ENCODE results near the gene TMEM167A.

TMEM167A gene

DNA sequence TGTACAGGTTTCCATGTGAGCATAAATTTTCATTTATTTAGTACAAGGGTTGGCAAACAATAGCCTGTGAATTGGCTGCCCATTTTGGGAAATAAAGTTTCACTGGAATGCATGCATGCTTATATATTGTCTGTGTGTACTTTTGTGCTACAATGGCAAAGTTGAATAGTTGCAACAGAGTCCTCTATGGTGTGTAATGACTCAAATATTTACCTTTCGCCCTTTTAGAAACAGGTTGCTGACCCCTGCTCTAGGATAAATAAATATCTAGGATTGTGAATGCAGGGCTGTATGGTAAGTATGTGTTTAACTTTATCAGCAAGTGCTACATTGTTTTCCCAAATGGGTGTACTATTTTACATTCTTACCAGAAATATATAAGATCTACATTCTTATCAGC is 47.4 kb upstream of the TMEM167A start:
- H3K4me1 ChIP-seq (ENCODE audit: low read length) = no peaks in the 10 kb centered on the region
- H3K4me3 ChIP-seq (ENCODE audit: low read length) = no peak overlapping the region
- TF ChIP-seq EZH2 (optimal IDR thresholded peaks at IDR 0.05; ENCODE audit: low read depth, low read length) = no peak
- TF ChIP-seq EZH2phosphoT487 (IDR thresholded peaks at IDR 0.05; ENCODE audit: low read length) = no peak
- TF ChIP-seq, protein P1, sequence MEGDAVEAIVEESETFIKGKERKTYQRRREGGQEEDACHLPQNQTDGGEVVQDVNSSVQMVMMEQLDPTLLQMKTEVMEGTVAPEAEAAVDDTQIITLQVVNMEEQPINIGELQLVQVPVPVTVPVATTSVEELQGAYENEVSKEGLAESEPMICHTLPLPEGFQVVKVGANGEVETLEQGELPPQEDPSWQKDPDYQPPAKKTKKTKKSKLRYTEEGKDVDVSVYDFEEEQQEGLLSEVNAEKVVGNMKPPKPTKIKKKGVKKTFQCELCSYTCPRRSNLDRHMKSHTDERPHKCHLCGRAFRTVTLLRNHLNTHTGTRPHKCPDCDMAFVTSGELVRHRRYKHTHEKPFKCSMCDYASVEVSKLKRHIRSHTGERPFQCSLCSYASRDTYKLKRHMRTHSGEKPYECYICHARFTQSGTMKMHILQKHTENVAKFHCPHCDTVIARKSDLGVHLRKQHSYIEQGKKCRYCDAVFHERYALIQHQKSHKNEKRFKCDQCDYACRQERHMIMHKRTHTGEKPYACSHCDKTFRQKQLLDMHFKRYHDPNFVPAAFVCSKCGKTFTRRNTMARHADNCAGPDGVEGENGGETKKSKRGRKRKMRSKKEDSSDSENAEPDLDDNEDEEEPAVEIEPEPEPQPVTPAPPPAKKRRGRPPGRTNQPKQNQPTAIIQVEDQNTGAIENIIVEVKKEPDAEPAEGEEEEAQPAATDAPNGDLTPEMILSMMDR (IDR thresholded peaks at IDR 0.05; ENCODE audit: low read length) = no peak
- H2AFZ ChIP-seq (ENCODE audit: low read length) = no peak overlapping the region
- H3K27me3 ChIP-seq (replicated peaks; ENCODE audit: insufficient read depth, low read length) = no peaks in the 10 kb centered on the region
- DNase-seq = no peak
- H3K36me3 ChIP-seq (replicated peaks; ENCODE audit: insufficient read depth, low read length) = no peaks in the 10 kb centered on the region
- H3F3A ChIP-seq (ENCODE audit: insufficient read depth, low read length) = no peaks in the 10 kb centered on the region
- H3K9me3 ChIP-seq (replicated peaks; ENCODE audit: insufficient read depth, low read length) = no peaks in the 10 kb centered on the region
- H3K9me2 ChIP-seq (replicated peaks; ENCODE audit: insufficient read depth, low read length) = no peaks in the 10 kb centered on the region
- no peak overlapping the region for H3K9ac ChIP-seq (ENCODE audit: low read length)
- H3K27ac ChIP-seq (ENCODE audit: low read length) = no peak overlapping the region
- no peak overlapping the region for H3K4me2 ChIP-seq (ENCODE audit: low read depth, low read length)
- no peaks in the 10 kb centered on the region for H4K20me1 ChIP-seq (ENCODE audit: insufficient read depth, low read length)
- no peaks in the 10 kb centered on the region for H3K79me2 ChIP-seq (ENCODE audit: low read length)

DNA sequence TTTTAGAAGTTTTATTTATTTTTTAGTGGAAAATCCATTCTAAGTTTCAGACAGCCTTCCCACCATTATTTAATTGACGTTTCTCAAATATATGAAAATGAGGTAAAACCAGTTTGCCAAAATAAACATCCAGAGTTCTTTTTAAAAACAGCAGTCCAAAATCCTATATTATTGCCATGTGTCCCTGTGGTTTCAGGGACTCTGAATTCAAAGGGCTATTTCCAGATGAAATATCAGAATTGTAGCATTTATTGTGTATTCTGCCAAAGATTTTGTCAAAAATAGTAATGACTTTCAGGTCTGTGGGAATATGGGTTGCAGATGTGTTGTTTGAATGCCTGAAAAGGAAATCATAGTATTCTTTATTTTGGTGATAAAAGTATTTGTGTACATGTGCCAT is 41.8 kb upstream of the TMEM167A start:
- H3F3A ChIP-seq (ENCODE audit: insufficient read depth, low read length) = no peaks in the 10 kb centered on the region
- H3K4me3 ChIP-seq (ENCODE audit: low read length) = no peak overlapping the region
- H2AFZ ChIP-seq (ENCODE audit: low read length) = no peak overlapping the region
- no peaks in the 10 kb centered on the region for H4K20me1 ChIP-seq (ENCODE audit: insufficient read depth, low read length)
- no peaks in the 10 kb centered on the region for H3K79me2 ChIP-seq (ENCODE audit: low read length)
- H3K36me3 ChIP-seq (replicated peaks; ENCODE audit: insufficient read depth, low read length) = no peaks in the 10 kb centered on the region
- no peaks in the 10 kb centered on the region for H3K27me3 ChIP-seq (replicated peaks; ENCODE audit: insufficient read depth, low read length)
- no peaks in the 10 kb centered on the region for H3K9me3 ChIP-seq (replicated peaks; ENCODE audit: insufficient read depth, low read length)
- no peak for DNase-seq
- H3K4me1 ChIP-seq (ENCODE audit: low read length) = no peaks in the 10 kb centered on the region
- no peak overlapping the region for H3K9ac ChIP-seq (ENCODE audit: low read length)
- TF ChIP-seq EZH2 (optimal IDR thresholded peaks at IDR 0.05; ENCODE audit: low read depth, low read length) = no peak
- no peak for TF ChIP-seq EZH2phosphoT487 (IDR thresholded peaks at IDR 0.05; ENCODE audit: low read length)
- TF ChIP-seq, protein P1 (IDR thresholded peaks at IDR 0.05; ENCODE audit: low read length) = no peak
- no peak overlapping the region for H3K27ac ChIP-seq (ENCODE audit: low read length)
- H3K9me2 ChIP-seq (replicated peaks; ENCODE audit: insufficient read depth, low read length) = no peaks in the 10 kb centered on the region
- H3K4me2 ChIP-seq (ENCODE audit: low read depth, low read length) = no peak overlapping the region

DNA sequence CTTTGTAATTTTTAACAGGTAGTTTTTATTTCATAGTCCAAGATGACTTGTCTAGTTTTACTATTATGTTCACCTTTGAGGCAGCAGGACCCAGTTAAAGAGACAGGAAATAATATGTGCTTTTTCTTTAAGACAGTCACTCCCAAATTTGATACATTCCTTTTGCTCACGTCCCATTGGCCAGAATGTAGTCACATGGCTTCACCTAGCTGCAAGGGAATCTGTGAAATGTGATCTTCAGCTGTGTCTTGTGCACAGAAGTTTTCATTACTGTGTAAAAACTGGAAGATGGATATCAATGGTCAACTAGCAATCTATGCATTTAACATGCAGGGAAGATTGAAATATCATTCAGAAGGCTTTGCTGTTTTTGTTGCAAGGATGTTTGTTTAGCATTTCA is 41.3 kb upstream of the TMEM167A start:
- Histone ChIP-seq H3K79me2 (ENCODE audit: low read length) (no peaks in the 10 kb centered on the region), H3K4me3 (ENCODE audit: low read length) (no peak overlapping the region), H3K27ac (ENCODE audit: low read length) (no peak overlapping the region), H3F3A (ENCODE audit: insufficient read depth, low read length) (no peaks in the 10 kb centered on the region), H3K9me2 (replicated peaks; ENCODE audit: insufficient read depth, low read length) (no peaks in the 10 kb centered on the region), H4K20me1 (ENCODE audit: insufficient read depth, low read length) (no peaks in the 10 kb centered on the region), H3K4me2 (ENCODE audit: low read depth, low read length) (no peak overlapping the region), H3K9me3 (replicated peaks; ENCODE audit: insufficient read depth, low read length) (no peaks in the 10 kb centered on the region), H3K27me3 (replicated peaks; ENCODE audit: insufficient read depth, low read length) (no peaks in the 10 kb centered on the region), H3K36me3 (replicated peaks; ENCODE audit: insufficient read depth, low read length) (no peaks in the 10 kb centered on the region), H2AFZ (ENCODE audit: low read length) (no peak overlapping the region), H3K4me1 (ENCODE audit: low read length) (no peaks in the 10 kb centered on the region), H3K9ac (ENCODE audit: low read length) (no peak overlapping the region)
- TF ChIP-seq EZH2phosphoT487 (IDR thresholded peaks at IDR 0.05; ENCODE audit: low read length) (no peak), EZH2 (optimal IDR thresholded peaks at IDR 0.05; ENCODE audit: low read depth, low read length) (no peak)
- TF ChIP-seq, protein P1 (IDR thresholded peaks at IDR 0.05; ENCODE audit: low read length) = no peak
- no peak for DNase-seq

All from MM.1S (cell line).